ENCODE results near the gene GVQW3. TPM values are rescaled to one million over a fixed set of nuclear protein-coding genes. Genes with fewer than 3 reads are reported as not detected.

Gene GVQW3
- polyA plus RNA-seq, 1 donor (not counting 4 experiments of a cell fraction or from before 2014, with no cell fraction given), result 0.80 TPM

DNA sequence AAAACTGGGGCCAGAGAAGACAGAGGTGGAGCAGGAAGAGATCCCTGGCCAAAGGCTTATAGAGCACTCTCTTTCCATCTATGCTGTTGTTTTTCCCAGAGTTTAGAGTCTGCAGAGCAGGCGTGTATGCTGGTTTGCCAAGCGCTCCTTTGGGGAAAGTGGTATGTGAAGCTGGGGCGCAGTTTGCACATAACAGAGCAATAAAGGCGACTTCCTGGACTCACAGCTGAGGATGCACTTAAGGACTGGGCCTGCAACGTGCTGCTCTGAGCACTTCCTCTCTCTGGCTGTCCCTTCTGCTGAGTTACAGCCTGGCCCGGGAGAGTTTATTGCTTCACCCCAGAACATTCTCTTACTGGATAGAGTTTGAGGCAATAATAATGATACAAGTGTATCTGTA is 41.9 kb upstream of the GVQW3 start:
- H3K4me3 ChIP-seq (ENCODE audit: control insufficient read depth in 2 of 3, extremely low read depth in 1 of 3, insufficient read depth in 2 of 3, low read depth in 1 of 3, low read length in 3 of 3), result no peak overlapping the region
- H4K20me1 ChIP-seq (ENCODE audit: control insufficient read depth, extremely low read depth, insufficient read depth, low read length), result no peaks in the 10 kb centered on the region
- H3K79me2 ChIP-seq (ENCODE audit: control insufficient read depth, insufficient read depth, low read length), result no peaks in the 10 kb centered on the region
- H3K27ac ChIP-seq (ENCODE audit: control insufficient read depth, insufficient read depth, low read length), result no peak overlapping the region
- DNase-seq (ENCODE audit: low read depth, low spot score) (no peak), FAIRE-seq (no peak)
- dilution Hi-C loops (cut with MboI; ENCODE audit: extremely low pct_ligation_motif_present, low sequenced_read_pairs), result no loop called here
- H3K36me3 ChIP-seq (ENCODE audit: control insufficient read depth in 2 of 2, extremely low read depth in 1 of 2, insufficient read depth in 2 of 2, low read length in 2 of 2), result no peaks in the 10 kb centered on the region
- H3K4me2 ChIP-seq (ENCODE audit: control insufficient read depth, extremely low read depth, insufficient read depth, low read depth, low read length), result no peak overlapping the region
- H3K27me3 ChIP-seq (ENCODE audit: control insufficient read depth, extremely low read depth, insufficient read depth, low read length), result no peaks in the 10 kb centered on the region
- H3K4me1 ChIP-seq (ENCODE audit: control insufficient read depth, extremely low read depth, insufficient read depth, low read length), result no peaks in the 10 kb centered on the region
- TF ChIP-seq EZH2 (IDR thresholded peaks at IDR 0.05; ENCODE audit: low read length), result no peak
- TF ChIP-seq, protein P1, sequence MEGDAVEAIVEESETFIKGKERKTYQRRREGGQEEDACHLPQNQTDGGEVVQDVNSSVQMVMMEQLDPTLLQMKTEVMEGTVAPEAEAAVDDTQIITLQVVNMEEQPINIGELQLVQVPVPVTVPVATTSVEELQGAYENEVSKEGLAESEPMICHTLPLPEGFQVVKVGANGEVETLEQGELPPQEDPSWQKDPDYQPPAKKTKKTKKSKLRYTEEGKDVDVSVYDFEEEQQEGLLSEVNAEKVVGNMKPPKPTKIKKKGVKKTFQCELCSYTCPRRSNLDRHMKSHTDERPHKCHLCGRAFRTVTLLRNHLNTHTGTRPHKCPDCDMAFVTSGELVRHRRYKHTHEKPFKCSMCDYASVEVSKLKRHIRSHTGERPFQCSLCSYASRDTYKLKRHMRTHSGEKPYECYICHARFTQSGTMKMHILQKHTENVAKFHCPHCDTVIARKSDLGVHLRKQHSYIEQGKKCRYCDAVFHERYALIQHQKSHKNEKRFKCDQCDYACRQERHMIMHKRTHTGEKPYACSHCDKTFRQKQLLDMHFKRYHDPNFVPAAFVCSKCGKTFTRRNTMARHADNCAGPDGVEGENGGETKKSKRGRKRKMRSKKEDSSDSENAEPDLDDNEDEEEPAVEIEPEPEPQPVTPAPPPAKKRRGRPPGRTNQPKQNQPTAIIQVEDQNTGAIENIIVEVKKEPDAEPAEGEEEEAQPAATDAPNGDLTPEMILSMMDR (optimal IDR thresholded peaks at IDR 0.05 in 1 of 3, IDR thresholded peaks at IDR 0.05 in 1 of 3, conservative IDR thresholded peaks at IDR 0.05 in 1 of 3; ENCODE audit: extremely low read depth in 1 of 3, insufficient read depth in 2 of 3, low read length in 3 of 3), result no peak
- H3K9me3 ChIP-seq (ENCODE audit: control insufficient read depth, low read depth, low read length), result peaks cover 2% of the 10 kb centered on the region
- H3K9ac ChIP-seq (ENCODE audit: control insufficient read depth, extremely low read depth, insufficient read depth, low read length), result no peak overlapping the region
- H2AFZ ChIP-seq (ENCODE audit: control insufficient read depth, low read length), result no peak overlapping the region
- no peaks in the 10 kb centered on the region for H3K9me1 ChIP-seq (ENCODE audit: control insufficient read depth, extremely low read depth, insufficient read depth, low read length)

DNA sequence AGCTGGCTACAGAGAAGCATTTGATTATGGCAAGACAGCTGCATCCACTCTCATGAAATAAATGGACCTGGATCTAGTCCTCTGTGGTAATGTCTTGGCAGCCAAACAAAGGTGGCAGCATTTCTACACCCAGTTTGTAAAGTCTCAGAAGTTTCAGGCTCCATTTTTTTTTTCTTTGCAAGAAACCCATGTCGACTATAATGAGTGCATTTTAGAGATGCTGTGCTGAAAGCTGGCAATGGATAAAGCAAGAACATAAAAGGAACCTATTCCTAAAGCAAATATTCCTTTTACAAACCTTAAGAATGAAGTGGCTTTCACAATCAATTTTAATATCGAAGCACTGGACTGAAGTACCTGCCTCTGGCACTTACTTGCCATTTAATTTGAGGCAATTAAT is 33.7 kb upstream of the GVQW3 start:
- no peak for DNase-seq (ENCODE audit: low read depth, low spot score)

More for the DNA sequence above, 33.7 kb upstream of the GVQW3 start:
- Histone ChIP-seq H3K4me1 (ENCODE audit: control insufficient read depth, extremely low read depth, insufficient read depth, low read length) (no peaks in the 10 kb centered on the region), H2AFZ (ENCODE audit: control insufficient read depth, low read length) (no peak overlapping the region), H3K27me3 (ENCODE audit: control insufficient read depth, extremely low read depth, insufficient read depth, low read length) (no peaks in the 10 kb centered on the region), H3K4me2 (ENCODE audit: control insufficient read depth, extremely low read depth, insufficient read depth, low read depth, low read length) (no peak overlapping the region), H3K27ac (ENCODE audit: control insufficient read depth, insufficient read depth, low read length) (no peak overlapping the region), H3K36me3 (ENCODE audit: control insufficient read depth in 2 of 2, extremely low read depth in 1 of 2, insufficient read depth in 2 of 2, low read length in 2 of 2) (no peaks in the 10 kb centered on the region), H3K9me3 (ENCODE audit: control insufficient read depth, low read depth, low read length) (no peaks in the 10 kb centered on the region), H3K9me1 (ENCODE audit: control insufficient read depth, extremely low read depth, insufficient read depth, low read length) (no peaks in the 10 kb centered on the region), H3K4me3 (ENCODE audit: control insufficient read depth in 2 of 3, extremely low read depth in 1 of 3, insufficient read depth in 2 of 3, low read depth in 1 of 3, low read length in 3 of 3) (no peak overlapping the region), H3K79me2 (ENCODE audit: control insufficient read depth, insufficient read depth, low read length) (no peaks in the 10 kb centered on the region), H4K20me1 (ENCODE audit: control insufficient read depth, extremely low read depth, insufficient read depth, low read length) (no peaks in the 10 kb centered on the region), H3K9ac (ENCODE audit: control insufficient read depth, extremely low read depth, insufficient read depth, low read length) (no peak overlapping the region)
- TF ChIP-seq, protein P1 (optimal IDR thresholded peaks at IDR 0.05 in 1 of 3, IDR thresholded peaks at IDR 0.05 in 1 of 3, conservative IDR thresholded peaks at IDR 0.05 in 1 of 3; ENCODE audit: extremely low read depth in 1 of 3, insufficient read depth in 2 of 3, low read length in 3 of 3), result no peak
- no peak for TF ChIP-seq EZH2 (IDR thresholded peaks at IDR 0.05; ENCODE audit: low read length)
- no peak for FAIRE-seq
- dilution Hi-C loops (cut with MboI; ENCODE audit: extremely low pct_ligation_motif_present, low sequenced_read_pairs), result no loop called here
